GM12878 (cell line): ENCODE results near the gene DPM1. TPM values are rescaled to one million over a fixed set of nuclear protein-coding genes. Genes with fewer than 3 reads are reported as not detected.

ENCODE experiments used
- CREM ChIP-seq: IDR thresholded peaks from 2 replicates; pipeline ENCODE4 v1.6.1; 2014; ENCODE audit warnings: antibody characterized with exemption, low read depth
- SMAD1 ChIP-seq: fragments of 450-650 bp; IDR thresholded peaks from 2 replicates; pipeline ENCODE4 v1.6.1; 2018; ENCODE audit warnings: mild to moderate bottlenecking, low read depth; ENCODE audit not compliant: partially characterized antibody
- SUZ12 ChIP-seq: fragments of 200-600 bp; sonication (generic); IDR thresholded peaks from one replicate; pipeline ENCODE4 v1.6.1; 2018; ENCODE audit warnings: antibody characterized with exemption, mild to moderate bottlenecking; ENCODE audit not compliant: unreplicated experiment
- polyA plus RNA-seq, 11 experiments: library from polyadenylated mRNA; depleted of rRNA in 4 of 11; unstranded in 6 of 11; stranded (reverse) in 5 of 11; fragments of >200 nt; fragmentation: Nextera tagmentation in 4 of 11; fragmentation: Illumina TruSeq in 1 of 11; extraction: Ambion mirVana in 4 of 11; extraction: Trizol in 1 of 11; gene quantifications; 1 replicate in 1 of 11; 2 replicates in 10 of 11; pipeline versions ENCODE4 v1.2.1 to v1.2.3, GENCODE V29; 2011 to 2016; ENCODE audit warnings: inconsistent platforms in 2 of 11, missing spikeins in 2 of 11, low read depth in 1 of 11
- total RNA-seq, 4 experiments: library from RNA; depleted of rRNA in 3 of 4; stranded (reverse); fragments of >200 nt in 3 of 4; fragmentation: Illumina TruSeq in 1 of 4; extraction: Trizol in 1 of 4; gene quantifications; 2 replicates each; pipeline versions ENCODE4 v1.2.1 to v1.2.3, GENCODE V29; 2013 to 2021
- TF ChIP-seq, protein P1 (sequence below): IDR thresholded peaks from 2 replicates; pipeline ENCODE4 v1.6.1; 2012; ENCODE audit warnings: improper control_type of control experiment, low read depth, low read length; ENCODE audit not compliant: insufficient replicate concordance
- TF ChIP-seq, protein P2 (sequence below): IDR thresholded peaks from 2 replicates; pipeline ENCODE4 v1.6.1; 2012; ENCODE audit warnings: low read length, inconsistent platforms

The DPM1 gene
- total and polyA plus RNA-seq, 10 of the 15 experiments (the other 5 are each of a cell fraction or from before 2014, with no cell fraction given) = 53.3 to 167 (median 108) TPM

DNA sequence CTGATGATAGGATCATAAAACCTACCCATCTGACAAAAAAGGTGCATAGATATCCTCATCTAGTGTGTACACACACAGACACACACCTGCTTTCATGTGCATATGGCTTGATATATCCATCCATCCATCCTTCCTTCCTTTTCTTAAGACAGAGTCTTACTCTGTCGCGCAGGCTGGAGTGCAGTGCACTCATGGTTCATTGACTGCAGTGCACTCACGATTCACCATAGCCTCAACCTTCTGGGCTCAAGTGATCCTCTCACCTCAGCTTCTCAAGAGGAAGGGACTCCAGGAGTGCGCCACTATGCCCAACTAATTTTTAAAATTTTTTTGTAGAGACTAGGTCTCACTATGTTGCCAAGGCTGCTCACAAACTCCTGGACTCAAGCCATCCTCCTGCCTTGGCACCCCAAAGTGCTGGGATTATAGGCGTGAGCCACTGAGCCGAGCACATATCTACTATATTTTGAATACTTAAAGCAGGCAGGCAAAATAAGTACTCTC lies 54.2 kb downstream of the DPM1 start (continued):
- TF ChIP-seq, protein P1, sequence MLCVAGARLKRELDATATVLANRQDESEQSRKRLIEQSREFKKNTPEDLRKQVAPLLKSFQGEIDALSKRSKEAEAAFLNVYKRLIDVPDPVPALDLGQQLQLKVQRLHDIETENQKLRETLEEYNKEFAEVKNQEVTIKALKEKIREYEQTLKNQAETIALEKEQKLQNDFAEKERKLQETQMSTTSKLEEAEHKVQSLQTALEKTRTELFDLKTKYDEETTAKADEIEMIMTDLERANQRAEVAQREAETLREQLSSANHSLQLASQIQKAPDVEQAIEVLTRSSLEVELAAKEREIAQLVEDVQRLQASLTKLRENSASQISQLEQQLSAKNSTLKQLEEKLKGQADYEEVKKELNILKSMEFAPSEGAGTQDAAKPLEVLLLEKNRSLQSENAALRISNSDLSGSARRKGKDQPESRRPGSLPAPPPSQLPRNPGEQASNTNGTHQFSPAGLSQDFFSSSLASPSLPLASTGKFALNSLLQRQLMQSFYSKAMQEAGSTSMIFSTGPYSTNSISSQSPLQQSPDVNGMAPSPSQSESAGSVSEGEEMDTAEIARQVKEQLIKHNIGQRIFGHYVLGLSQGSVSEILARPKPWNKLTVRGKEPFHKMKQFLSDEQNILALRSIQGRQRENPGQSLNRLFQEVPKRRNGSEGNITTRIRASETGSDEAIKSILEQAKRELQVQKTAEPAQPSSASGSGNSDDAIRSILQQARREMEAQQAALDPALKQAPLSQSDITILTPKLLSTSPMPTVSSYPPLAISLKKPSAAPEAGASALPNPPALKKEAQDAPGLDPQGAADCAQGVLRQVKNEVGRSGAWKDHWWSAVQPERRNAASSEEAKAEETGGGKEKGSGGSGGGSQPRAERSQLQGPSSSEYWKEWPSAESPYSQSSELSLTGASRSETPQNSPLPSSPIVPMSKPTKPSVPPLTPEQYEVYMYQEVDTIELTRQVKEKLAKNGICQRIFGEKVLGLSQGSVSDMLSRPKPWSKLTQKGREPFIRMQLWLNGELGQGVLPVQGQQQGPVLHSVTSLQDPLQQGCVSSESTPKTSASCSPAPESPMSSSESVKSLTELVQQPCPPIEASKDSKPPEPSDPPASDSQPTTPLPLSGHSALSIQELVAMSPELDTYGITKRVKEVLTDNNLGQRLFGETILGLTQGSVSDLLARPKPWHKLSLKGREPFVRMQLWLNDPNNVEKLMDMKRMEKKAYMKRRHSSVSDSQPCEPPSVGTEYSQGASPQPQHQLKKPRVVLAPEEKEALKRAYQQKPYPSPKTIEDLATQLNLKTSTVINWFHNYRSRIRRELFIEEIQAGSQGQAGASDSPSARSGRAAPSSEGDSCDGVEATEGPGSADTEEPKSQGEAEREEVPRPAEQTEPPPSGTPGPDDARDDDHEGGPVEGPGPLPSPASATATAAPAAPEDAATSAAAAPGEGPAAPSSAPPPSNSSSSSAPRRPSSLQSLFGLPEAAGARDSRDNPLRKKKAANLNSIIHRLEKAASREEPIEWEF = no peak
- TF ChIP-seq SUZ12 = no peak
- TF ChIP-seq, protein P2, sequence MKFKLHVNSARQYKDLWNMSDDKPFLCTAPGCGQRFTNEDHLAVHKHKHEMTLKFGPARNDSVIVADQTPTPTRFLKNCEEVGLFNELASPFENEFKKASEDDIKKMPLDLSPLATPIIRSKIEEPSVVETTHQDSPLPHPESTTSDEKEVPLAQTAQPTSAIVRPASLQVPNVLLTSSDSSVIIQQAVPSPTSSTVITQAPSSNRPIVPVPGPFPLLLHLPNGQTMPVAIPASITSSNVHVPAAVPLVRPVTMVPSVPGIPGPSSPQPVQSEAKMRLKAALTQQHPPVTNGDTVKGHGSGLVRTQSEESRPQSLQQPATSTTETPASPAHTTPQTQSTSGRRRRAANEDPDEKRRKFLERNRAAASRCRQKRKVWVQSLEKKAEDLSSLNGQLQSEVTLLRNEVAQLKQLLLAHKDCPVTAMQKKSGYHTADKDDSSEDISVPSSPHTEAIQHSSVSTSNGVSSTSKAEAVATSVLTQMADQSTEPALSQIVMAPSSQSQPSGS = no peak
- TF ChIP-seq CREM = no peak
- no peak for TF ChIP-seq SMAD1
